GM19397 (cell line): Measurements from ENCODE around the gene SNAP23.
"Not testable (repeated sequence)": the region's sequence is repeated elsewhere in the genome, so short reads cannot be mapped to it uniquely, and the experiment has no call there.

Experiments
- ATAC-seq: cut with Tn5 transposase; IDR thresholded peaks from one replicate; pipeline ENCODE4 v1.9.1; 2021; ENCODE audit warnings: mild to moderate bottlenecking, moderate library complexity; ENCODE audit not compliant: unreplicated experiment

The SNAP23 gene

GRCh38 chr15:42556550-42557207 lies 61.2 kb downstream of the SNAP23 start:
- ATAC-seq = not testable (repeated sequence)

DNA sequence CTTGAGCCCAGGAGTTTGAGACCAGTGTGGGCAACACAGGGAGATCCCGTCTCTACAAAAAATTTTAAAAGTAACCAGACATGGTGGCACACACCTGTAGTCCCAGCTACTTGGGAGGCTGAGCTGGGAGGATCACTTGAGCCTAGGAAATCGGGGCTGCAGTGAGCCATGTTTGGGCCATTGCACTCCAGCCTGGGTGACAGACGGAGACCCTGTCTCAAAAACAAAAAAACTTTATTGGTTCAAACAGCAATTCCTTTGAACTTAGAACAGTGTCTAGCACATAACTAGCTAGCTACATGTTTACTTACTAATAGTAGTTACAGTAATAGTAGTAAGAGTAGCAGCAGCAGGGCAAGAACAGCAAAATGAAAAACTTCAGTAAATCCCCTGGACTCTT lies 63.3 kb downstream of the SNAP23 start:
- ATAC-seq = no peak

- ATAC-seq = peak; percentile 90
Measured at GRCh38 chr15:42575188-42576039, 80.0 kb downstream of the SNAP23 start, which contains the start of gene STARD9. Gene STARD9, plus strand, starts transcription at chr15:42575606. Its CDS starts 110 bp downstream, at chr15:42575716.

DNA sequence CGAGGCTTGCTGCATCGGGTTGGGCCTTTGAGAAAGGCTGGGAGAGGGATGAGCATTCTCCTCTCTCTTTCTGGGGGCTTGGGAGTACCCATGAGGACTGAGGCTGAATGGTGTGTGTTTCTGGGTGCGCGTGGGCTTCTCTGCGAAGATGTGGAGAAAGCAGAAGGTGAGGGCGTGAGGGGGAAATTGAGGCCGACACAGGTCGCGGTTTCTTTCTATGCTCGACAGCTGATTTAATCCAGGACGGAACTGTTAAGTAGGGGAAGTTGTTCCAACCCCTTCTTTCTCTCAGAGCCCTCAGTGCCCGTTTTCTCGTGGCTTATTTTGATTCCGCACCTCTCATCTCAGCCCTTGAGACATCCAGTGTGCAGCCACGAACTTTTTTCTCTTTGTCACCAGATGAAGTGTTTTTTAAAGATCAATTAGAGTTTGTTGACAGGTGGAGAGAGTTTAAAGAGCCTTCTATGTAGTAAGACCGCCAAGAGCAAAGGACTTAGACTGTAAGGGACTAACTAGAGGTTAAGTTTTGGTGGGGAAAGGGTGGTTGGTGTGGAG lies 80.7 kb downstream of the SNAP23 start:
- no peak for ATAC-seq

- ATAC-seq = no peak
Measured at GRCh38 chr15:42576776-42577175, 81.3 kb downstream of the SNAP23 start.

DNA sequence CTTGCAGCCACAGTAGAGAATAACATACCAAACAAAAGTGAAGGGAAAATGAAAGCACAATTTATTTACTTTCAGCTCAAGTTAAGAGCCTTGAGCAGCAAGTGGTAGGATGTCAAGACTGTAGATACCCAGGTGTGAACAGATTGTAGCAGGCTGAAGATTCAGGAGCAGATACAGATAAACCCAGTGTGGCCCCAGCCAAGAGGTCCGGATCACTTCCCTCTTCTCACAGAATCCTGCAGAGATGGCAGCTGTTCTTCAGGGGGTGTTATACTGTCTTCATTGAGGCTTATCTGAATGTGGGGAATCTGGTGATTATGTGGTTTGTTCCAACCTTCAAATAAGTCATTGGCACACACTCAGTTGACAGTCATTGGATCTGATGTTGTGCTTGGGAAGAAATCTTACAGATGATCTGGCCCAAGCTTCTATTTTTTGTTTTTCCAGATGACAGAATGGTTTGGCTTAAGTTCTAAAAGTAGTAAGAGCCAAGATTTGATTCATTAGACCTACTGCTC lies 82.1 kb downstream of the SNAP23 start:
- no peak for ATAC-seq

DNA sequence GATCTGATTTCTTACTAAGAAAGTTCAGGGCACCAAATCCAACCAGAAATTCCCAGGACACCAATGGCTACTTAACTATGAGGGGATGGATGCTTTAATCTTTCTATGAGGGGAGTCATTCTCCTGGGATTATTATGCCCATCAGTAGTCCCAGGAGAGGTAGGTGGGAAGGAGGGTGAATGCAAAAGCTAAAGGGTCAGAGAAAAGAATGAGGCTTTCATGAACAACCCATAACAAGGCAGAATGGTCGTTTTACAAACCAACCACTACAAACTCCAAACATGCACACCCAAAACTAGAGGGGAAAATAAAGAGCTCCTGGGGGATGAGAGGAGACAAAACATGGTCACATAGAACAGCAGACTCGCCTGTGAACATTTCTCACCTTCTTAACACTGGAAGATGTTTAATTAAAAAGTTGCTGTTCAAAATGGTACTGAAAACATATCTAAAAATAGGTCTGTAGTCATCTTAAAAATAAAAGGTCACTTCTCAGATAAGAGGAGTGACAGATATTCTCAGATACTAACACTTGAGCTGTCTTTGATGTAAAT lies 83.6 kb downstream of the SNAP23 start:
- ATAC-seq = no peak

DNA sequence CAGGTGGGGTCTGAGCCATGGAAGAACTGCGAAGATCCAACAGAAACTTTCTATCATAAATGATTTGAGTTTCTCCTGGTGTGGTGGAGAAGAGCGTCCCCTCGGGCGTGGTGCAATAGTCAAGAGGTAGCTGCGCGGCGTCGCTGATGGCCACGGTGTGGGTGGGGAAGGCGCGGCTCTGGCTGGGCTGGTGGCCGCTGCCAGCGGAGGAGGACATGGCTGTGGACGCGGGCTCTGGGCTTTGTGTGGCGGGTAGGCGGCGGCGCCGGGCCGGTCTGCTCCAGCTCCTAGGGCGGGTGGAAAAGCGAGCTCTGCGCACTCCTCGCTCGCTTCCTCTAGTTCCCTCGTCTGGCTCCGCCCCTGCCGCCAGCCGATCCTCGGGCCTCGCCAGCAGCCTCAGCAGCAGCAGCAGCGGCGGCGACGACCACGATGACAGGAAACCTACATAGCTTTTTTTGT lies 85.9 kb downstream of the SNAP23 start:
- peak; percentile 73 for ATAC-seq
